Trophoblast cell (in vitro differentiated cells and primary cell): ENCODE data around the gene IMMP2L.
"Not testable (repeated sequence)": the region's sequence is repeated elsewhere in the genome, so short reads cannot be mapped to it uniquely, and the experiment has no call there.

Experiments used
- DNase-seq, 2 donors: peaks; one replicate each; pipeline ENCODE4 v3.0.0-alpha.2; 2016
- H2AFZ ChIP-seq: 2 replicates; pipeline ENCODE4 v1.6.1; 2013; ENCODE audit warnings: low read length, moderate library complexity, mild to moderate bottlenecking; ENCODE audit not compliant: insufficient read depth, poor library complexity
- H2AK5ac ChIP-seq: 2 replicates; pipeline ENCODE4 v1.6.1; 2013; ENCODE audit warnings: mild to moderate bottlenecking, low read length
- H2BK120ac ChIP-seq: 2 replicates; pipeline ENCODE4 v1.6.1; 2013; ENCODE audit warnings: low read length, mild to moderate bottlenecking, moderate library complexity; ENCODE audit not compliant: insufficient read depth, poor library complexity
- H2BK12ac ChIP-seq: 2 replicates; pipeline ENCODE4 v1.6.1; 2013; ENCODE audit warnings: mild to moderate bottlenecking, low read length, moderate library complexity
- H2BK5ac ChIP-seq: 2 replicates; pipeline ENCODE4 v1.6.1; 2013; ENCODE audit warnings: low read length, low read depth, moderate library complexity, mild to moderate bottlenecking; ENCODE audit not compliant: poor library complexity
- H3K14ac ChIP-seq: 2 replicates; pipeline ENCODE4 v1.6.1; 2013; ENCODE audit warnings: mild to moderate bottlenecking, low read length
- H3K18ac ChIP-seq: 2 replicates; pipeline ENCODE4 v1.6.1; 2013; ENCODE audit warnings: mild to moderate bottlenecking, low read length
- H3K23ac ChIP-seq: 2 replicates; pipeline ENCODE4 v1.6.1; 2013; ENCODE audit warnings: low read length
- H3K27ac ChIP-seq: 2 replicates; pipeline ENCODE4 v1.5.1; 2013; ENCODE audit warnings: low read depth, mild to moderate bottlenecking, inconsistent platforms, low read length, moderate library complexity
- H3K27me3 ChIP-seq: 2 replicates; pipeline ENCODE4 v1.6.1; 2013; ENCODE audit warnings: inconsistent platforms, mild to moderate bottlenecking, low read length, moderate library complexity; ENCODE audit not compliant: insufficient read depth
- H3K36me3 ChIP-seq, 2 experiments: 1 replicate in 1 of 2; 2 replicates in 1 of 2; pipeline ENCODE4 v1.6.1; 2013; ENCODE audit warnings: low read length in 2 of 2, mild to moderate bottlenecking in 2 of 2, moderate library complexity in 1 of 2; ENCODE audit not compliant: insufficient read depth in 2 of 2, control insufficient read depth in 1 of 2
- H3K4ac ChIP-seq: 2 replicates; pipeline ENCODE4 v1.6.1; 2013; ENCODE audit warnings: low read depth, mild to moderate bottlenecking, low read length, moderate library complexity
- H3K4me1 ChIP-seq, 2 experiments: 1 replicate in 1 of 2; 2 replicates in 1 of 2; pipeline ENCODE4 v1.6.1; 2013; ENCODE audit warnings: low read length in 2 of 2, mild to moderate bottlenecking in 2 of 2, moderate library complexity in 1 of 2; ENCODE audit not compliant: insufficient read depth in 2 of 2, control insufficient read depth in 1 of 2
- H3K4me2 ChIP-seq: 2 replicates; pipeline ENCODE4 v1.6.1; 2013; ENCODE audit warnings: inconsistent platforms, mild to moderate bottlenecking, low read length, moderate library complexity
- H3K4me3 ChIP-seq: 2 replicates; pipeline ENCODE4 v1.5.1; 2013; ENCODE audit warnings: mild to moderate bottlenecking, low read depth, low read length, inconsistent platforms
- H3K79me1 ChIP-seq: one replicate; pipeline ENCODE4 v1.6.1; 2013; ENCODE audit warnings: low read length
- H3K79me2 ChIP-seq: 2 replicates; pipeline ENCODE4 v1.6.1; 2013; ENCODE audit warnings: low read length, mild to moderate bottlenecking; ENCODE audit not compliant: control insufficient read depth, insufficient read depth, poor library complexity
- H3K9ac ChIP-seq: 2 replicates; pipeline ENCODE4 v1.6.1; 2013; ENCODE audit warnings: mild to moderate bottlenecking, low read length
- H3K9me3 ChIP-seq: 2 replicates; pipeline ENCODE4 v1.6.1; 2013; ENCODE audit warnings: low read depth, mild to moderate bottlenecking, control low read depth, inconsistent platforms, low read length; ENCODE audit not compliant: insufficient read depth
- H4K12ac ChIP-seq: 2 replicates; pipeline ENCODE4 v1.6.1; 2013; ENCODE audit warnings: low read depth, mild to moderate bottlenecking, low read length, moderate library complexity
- H4K8ac ChIP-seq: 2 replicates; pipeline ENCODE4 v1.6.1; 2013; ENCODE audit warnings: low read depth, mild to moderate bottlenecking, low read length, moderate library complexity
- H4K91ac ChIP-seq: one replicate; pipeline ENCODE4 v1.6.1; 2013; ENCODE audit warnings: low read depth, mild to moderate bottlenecking, low read length, moderate library complexity
- WGBS: extraction: QIAGEN DNeasy Blood & Tissue Kit; methylation state at CpG from one replicate; pipeline ENCODE4 v1.1.7; 2013; ENCODE audit warnings: missing lambda C conversion rate; ENCODE audit not compliant: insufficient read length, insufficient coverage; ENCODE audit errors: extremely low coverage; 5-methylcytosine and 5-hydroxymethylcytosine counted together

The IMMP2L gene

DNA sequence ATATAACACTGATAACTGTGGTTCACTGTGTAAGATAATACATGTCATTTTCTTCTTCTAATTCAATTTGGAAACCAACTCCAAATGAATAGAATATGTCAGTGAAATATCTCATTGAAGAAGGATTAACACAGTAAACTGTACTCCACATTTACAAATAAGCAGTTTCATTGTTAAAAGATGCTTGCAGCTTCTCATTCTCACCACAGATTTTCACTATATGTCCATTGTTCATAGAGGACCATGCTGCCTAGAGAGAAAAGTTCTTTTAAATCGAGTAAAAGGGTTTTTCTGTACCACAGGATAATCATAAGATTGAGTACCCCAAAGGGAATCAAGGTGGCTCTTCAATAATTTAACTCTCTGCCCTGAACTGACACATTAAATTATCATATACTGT is 305.9 kb downstream of the IMMP2L start:
- Histone ChIP-seq H3K79me1 (no peaks in the 10 kb centered on the region), H3K14ac (no peak overlapping the region), H3K36me3 (no peaks in the 10 kb centered on the region), H3K27me3 (no peaks in the 10 kb centered on the region), H2AFZ (no peak overlapping the region), H3K9me3 (no peaks in the 10 kb centered on the region), H3K4ac (no peak overlapping the region), H4K8ac (no peak overlapping the region), H3K23ac (no peak overlapping the region), H3K4me3 (no peak overlapping the region), H4K12ac (no peak overlapping the region), H4K91ac (no peak overlapping the region), H2BK12ac (no peak overlapping the region), H2BK120ac (no peak overlapping the region), H3K9ac (no peak overlapping the region), H3K27ac (no peak overlapping the region), H3K4me2 (no peak overlapping the region), H3K4me1 (no peaks in the 10 kb centered on the region), H2AK5ac (no peak overlapping the region), H3K18ac (no peak overlapping the region), H3K79me2 (no peaks in the 10 kb centered on the region), H2BK5ac (no peak overlapping the region)
- no peak for DNase-seq
- WGBS = no CpG with 5 or more reads among the region's 1 CpG

- Histone ChIP-seq H3K14ac (no peak overlapping the region), H3K4me2 (no peak overlapping the region), H3K23ac (no peak overlapping the region), H2BK120ac (no peak overlapping the region), H4K12ac (no peak overlapping the region), H3K18ac (no peak overlapping the region), H2BK12ac (no peak overlapping the region), H3K4ac (no peak overlapping the region), H3K27me3 (no peaks in the 10 kb centered on the region), H3K27ac (no peak overlapping the region), H3K4me1 (no peaks in the 10 kb centered on the region), H3K9me3 (no peaks in the 10 kb centered on the region), H3K79me2 (no peaks in the 10 kb centered on the region), H2BK5ac (no peak overlapping the region), H2AFZ (no peak overlapping the region), H3K9ac (no peak overlapping the region), H4K91ac (no peak overlapping the region), H3K79me1 (no peaks in the 10 kb centered on the region), H3K36me3 (no peaks in the 10 kb centered on the region), H4K8ac (no peak overlapping the region), H3K4me3 (no peak overlapping the region), H2AK5ac (no peak overlapping the region)
- DNase-seq = no peak
Measured at GRCh38 chr7:111255576-111255975, 306.7 kb downstream of the IMMP2L start.

DNA sequence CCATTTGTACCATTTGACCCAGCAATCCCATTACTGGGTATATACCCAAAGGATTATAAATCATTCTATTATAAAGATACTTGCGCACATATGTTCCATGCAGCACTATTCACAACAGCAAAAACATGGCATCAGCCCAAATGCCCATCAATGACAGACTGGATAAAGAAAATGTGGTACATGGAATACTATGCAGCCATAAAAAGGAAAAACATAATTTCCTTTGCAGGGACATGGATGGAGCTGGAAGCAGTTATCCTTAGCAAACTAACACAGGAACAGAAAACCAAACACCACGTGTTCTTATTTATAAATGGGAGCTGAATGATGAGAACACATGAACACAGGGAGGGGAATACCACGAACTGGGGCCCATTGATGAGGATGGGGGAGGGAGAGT is 310.9 kb downstream of the IMMP2L start:
- H4K12ac ChIP-seq, H2BK120ac ChIP-seq: not testable (repeated sequence)

GRCh38 chr7:111249807-111250206 is 312.5 kb downstream of the IMMP2L start:
- not testable (repeated sequence) for H3K18ac ChIP-seq, H3K14ac ChIP-seq, H2BK5ac ChIP-seq, H2BK12ac ChIP-seq, H3K4ac ChIP-seq, H3K36me3 ChIP-seq, H2BK120ac ChIP-seq, H3K4me2 ChIP-seq, H2AFZ ChIP-seq, H3K79me1 ChIP-seq, H3K9me3 ChIP-seq, H3K27ac ChIP-seq, H4K12ac ChIP-seq, H4K91ac ChIP-seq, H3K27me3 ChIP-seq, H4K8ac ChIP-seq, H3K23ac ChIP-seq, H3K4me3 ChIP-seq, H3K79me2 ChIP-seq, H3K4me1 ChIP-seq, H2AK5ac ChIP-seq, H3K9ac ChIP-seq, DNase-seq
- no CpG with 5 or more reads among the region's 5 CpGs for WGBS

More for the DNA sequence above, 310.9 kb downstream of the IMMP2L start:
- H4K91ac ChIP-seq, H2BK5ac ChIP-seq, H3K4me3 ChIP-seq, H4K8ac ChIP-seq, H2AK5ac ChIP-seq, H2AFZ ChIP-seq, H3K27ac ChIP-seq, H3K14ac ChIP-seq, H3K79me2 ChIP-seq, H3K4me2 ChIP-seq, H3K79me1 ChIP-seq, DNase-seq, H3K9ac ChIP-seq, H3K9me3 ChIP-seq, H3K23ac ChIP-seq, H3K27me3 ChIP-seq, H3K18ac ChIP-seq, H3K4me1 ChIP-seq, H2BK12ac ChIP-seq, H3K4ac ChIP-seq, H3K36me3 ChIP-seq: not testable (repeated sequence)
- WGBS = no CpG with 5 or more reads among the region's 3 CpGs
